GM23338 (cell line): ENCODE results near the gene CAMK1. TPM values are rescaled to one million over a fixed set of nuclear protein-coding genes. Genes with fewer than 3 reads are reported as not detected.

ENCODE experiments used
- ATAC-seq: fragments of 200-7000 bp; cut with Tn5 transposase; 3 replicates; pipeline ENCODE4 v1.9.1; 2020
- DNase-seq: peaks from one replicate; pipeline ENCODE4 v3.0.0-alpha.2; 2015; ENCODE audit warnings: low spot score
- H2AFZ ChIP-seq: fragments of 200-600 bp; sonication (generic); 2 replicates; pipeline ENCODE4 v1.8.0; 2016; ENCODE audit warnings: antibody characterized with exemption, mild to moderate bottlenecking, moderate library complexity
- H3F3A ChIP-seq: fragments of 200-600 bp; sonication (generic); replicated peaks from 2 replicates; pipeline ENCODE4 v1.8.0; 2017; ENCODE audit warnings: antibody characterized with exemption, mixed run types, low read depth
- H3K27ac ChIP-seq: fragments of 200-600 bp; sonication (generic); 2 replicates; pipeline ENCODE4 v1.6.1; 2016; ENCODE audit warnings: low read depth
- H3K27me3 ChIP-seq: fragments of 200-600 bp; sonication (generic); 2 replicates; pipeline ENCODE4 v1.8.0; 2016; ENCODE audit warnings: mild to moderate bottlenecking, mixed run types, moderate library complexity; ENCODE audit not compliant: insufficient read depth
- H3K36me3 ChIP-seq: fragments of 200-600 bp; sonication (generic); 2 replicates; pipeline ENCODE4 v1.8.0; 2016; ENCODE audit warnings: mild to moderate bottlenecking; ENCODE audit not compliant: insufficient read depth
- H3K4me1 ChIP-seq: fragments of 200-600 bp; sonication (generic); 2 replicates; pipeline ENCODE4 v1.8.0; 2016; ENCODE audit warnings: mild to moderate bottlenecking, moderate library complexity; ENCODE audit not compliant: insufficient read depth
- H3K4me2 ChIP-seq: fragments of 200-600 bp; sonication (generic); 2 replicates; pipeline ENCODE4 v1.7.1; 2017; ENCODE audit warnings: mixed run types
- H3K4me3 ChIP-seq: fragments of 200-600 bp; sonication (generic); 2 replicates; pipeline ENCODE4 v1.6.1; 2016; ENCODE audit warnings: mixed run types
- H3K79me2 ChIP-seq: fragments of 200-600 bp; sonication (generic); replicated peaks from 2 replicates; pipeline ENCODE4 v1.8.0; 2017; ENCODE audit warnings: mild to moderate bottlenecking; ENCODE audit not compliant: insufficient read depth
- H3K9me2 ChIP-seq: fragments of 200-600 bp; sonication (generic); 2 replicates; pipeline ENCODE4 v1.8.0; 2017; ENCODE audit not compliant: insufficient read depth
- H4K20me1 ChIP-seq: fragments of 200-600 bp; sonication (generic); replicated peaks from 2 replicates; pipeline ENCODE4 v1.8.0; 2017; ENCODE audit warnings: mild to moderate bottlenecking; ENCODE audit not compliant: insufficient read depth
- H3K27ac Mint-ChIP-seq: 2 replicates; pipeline ENCODE4 v1.8.0; 2020; ENCODE audit warnings: inconsistent platforms, mild to moderate bottlenecking, moderate library complexity, mixed read lengths
- H3K27me3 Mint-ChIP-seq: 3 replicates; pipeline ENCODE4 v1.8.0; 2022; ENCODE audit warnings: low read depth, mild to moderate bottlenecking, moderate library complexity, mixed read lengths, inconsistent platforms; ENCODE audit not compliant: insufficient read depth, poor library complexity
- H3K36me3 Mint-ChIP-seq: 3 replicates; pipeline ENCODE4 v1.8.0; 2021; ENCODE audit warnings: low read depth, mild to moderate bottlenecking, inconsistent platforms, moderate library complexity, mixed read lengths
- H3K4me1 Mint-ChIP-seq: 3 replicates; pipeline ENCODE4 v1.8.0; 2020; ENCODE audit warnings: mild to moderate bottlenecking, inconsistent platforms, mixed read lengths
- H3K4me3 Mint-ChIP-seq: 3 replicates; pipeline ENCODE4 v1.8.0; 2021; ENCODE audit warnings: moderate library complexity, mild to moderate bottlenecking, inconsistent platforms, mixed read lengths
- H3K9me3 Mint-ChIP-seq: 3 replicates; pipeline ENCODE4 v1.8.0; 2020; ENCODE audit warnings: moderate library complexity, mild to moderate bottlenecking, inconsistent platforms, mixed read lengths
- CREB1 ChIP-seq: fragments of 250-450 bp; sonication (Bioruptor Pico); IDR thresholded peaks from 2 replicates; pipeline ENCODE4 v1.5.0; 2020; ENCODE audit warnings: low read depth, mild to moderate bottlenecking, moderate library complexity
- ETS1 ChIP-seq: IDR thresholded peaks from 2 replicates; pipeline ENCODE4 v1.6.1; 2016; ENCODE audit warnings: antibody characterized with exemption
- NANOG ChIP-seq: IDR thresholded peaks from 2 replicates; pipeline ENCODE4 v1.6.1; 2016; ENCODE audit warnings: antibody characterized with exemption, borderline replicate concordance
- POLR2AphosphoS5 ChIP-seq: IDR thresholded peaks from 2 replicates; pipeline ENCODE4 v1.6.1; 2016; ENCODE audit warnings: antibody characterized with exemption, low read depth
- REST ChIP-seq: IDR thresholded peaks from one replicate; pipeline ENCODE4 v1.6.1; 2018; ENCODE audit warnings: antibody characterized with exemption; ENCODE audit not compliant: unreplicated experiment
- STAT1 ChIP-seq: IDR thresholded peaks from one replicate; pipeline ENCODE4 v1.6.1; 2016; ENCODE audit warnings: antibody characterized with exemption; ENCODE audit not compliant: unreplicated experiment
- ZNF114 ChIP-seq: fragments of 250-450 bp; sonication (Bioruptor Pico); IDR thresholded peaks from 2 replicates; pipeline ENCODE4 v1.5.0; 2020; ENCODE audit warnings: mild to moderate bottlenecking, moderate library complexity
- ZNF331 ChIP-seq: fragments of 250-450 bp; sonication (Bioruptor Pico); IDR thresholded peaks from 2 replicates; pipeline ENCODE4 v1.5.0; 2020; ENCODE audit warnings: low read depth, mild to moderate bottlenecking, moderate library complexity
- ZNF462 ChIP-seq: fragments of 250-450 bp; sonication (Bioruptor Pico); IDR thresholded peaks from 2 replicates; pipeline ENCODE4 v1.5.0; 2020; ENCODE audit warnings: mild to moderate bottlenecking, moderate library complexity
- polyA plus RNA-seq: library from polyadenylated mRNA; unstranded; fragments of >200 nt; fragmentation: Nextera tagmentation; extraction: Ambion mirVana; gene quantifications from 2 replicates; pipeline ENCODE4 v1.2.1, GENCODE V29; 2016
- total RNA-seq: library from RNA; depleted of rRNA; stranded (reverse); fragments of >200 nt; shearing (Covaris generic); gene quantifications from 2 replicates; pipeline ENCODE4 v1.2.3, GENCODE V29; 2014

The CAMK1 gene
- total and polyA plus RNA-seq, 2 experiments from 2014 or later, result 4.4 TPM

- no peak for TF ChIP-seq ZNF462
- no peak for TF ChIP-seq ZNF114 (CRISPR knock-in tag)
- no peak for TF ChIP-seq ZNF331 (CRISPR knock-in tag)
- no peak for TF ChIP-seq POLR2AphosphoS5
- TF ChIP-seq STAT1, result no peak
These were observed 48.1 kb downstream of the CAMK1 start (continued) for GRCh38 chr3:9721700-9722060.

GRCh38 chr3:9721015-9721699 lies 48.6 kb downstream of the CAMK1 start:
- H3K36me3 Mint-ChIP-seq, result no peaks in the 10 kb centered on the region
- H3K4me3 Mint-ChIP-seq, result no peak overlapping the region
- Histone ChIP-seq H3K4me3 (no peak overlapping the region), H4K20me1 (no peaks in the 10 kb centered on the region), H3K27me3 (no peaks in the 10 kb centered on the region), H3K4me2 (no peak overlapping the region), H3K27ac (no peak overlapping the region), H3K9me2 (no peaks in the 10 kb centered on the region), H3F3A (no peaks in the 10 kb centered on the region), H2AFZ (no peak overlapping the region), H3K4me1 (no peaks in the 10 kb centered on the region), H3K36me3 (no peaks in the 10 kb centered on the region), H3K79me2 (no peaks in the 10 kb centered on the region)
- H3K27ac Mint-ChIP-seq, result no peak overlapping the region
- no peak; the same call in 2 of the 3 replicates for ATAC-seq
- H3K9me3 Mint-ChIP-seq, result no peaks in the 10 kb centered on the region
- TF ChIP-seq CREB1 (CRISPR knock-in tag), result no peak
- TF ChIP-seq REST, result no peak
- TF ChIP-seq NANOG, result no peak
- TF ChIP-seq ETS1, result no peak
- TF ChIP-seq ZNF114 (CRISPR knock-in tag), result no peak
- H3K27me3 Mint-ChIP-seq, result peaks cover 2% of the 10 kb centered on the region
- DNase-seq, result no peak
- peaks cover 6% of the 10 kb centered on the region for H3K4me1 Mint-ChIP-seq
